NT2/D1 (cell line): ENCODE results near the gene RGS16.

Experiments used
- DNase-seq: peaks from one replicate; pipeline ENCODE4 v3.0.0-alpha.2; 2011; ENCODE audit warnings: low read depth, low spot score
- H3K27me3 ChIP-seq: 2 replicates; pipeline ENCODE4 v1.6.0; 2011; ENCODE audit warnings: mild to moderate bottlenecking; ENCODE audit not compliant: insufficient read length, insufficient read depth
- H3K36me3 ChIP-seq: 2 replicates; pipeline ENCODE4 v1.6.1; 2011; ENCODE audit warnings: mild to moderate bottlenecking, low read length, mixed read lengths; ENCODE audit not compliant: insufficient read depth, insufficient read length
- H3K4me1 ChIP-seq: 2 replicates; pipeline ENCODE4 v1.5.1; 2011; ENCODE audit not compliant: insufficient read depth, insufficient read length
- H3K4me3 ChIP-seq: 2 replicates; pipeline ENCODE4 v1.5.1; 2011; ENCODE audit warnings: low read depth; ENCODE audit not compliant: insufficient read length
- H3K9ac ChIP-seq: 2 replicates; pipeline ENCODE4 v1.6.0; 2011; ENCODE audit warnings: low read depth; ENCODE audit not compliant: insufficient read length
- H3K9me3 ChIP-seq: 2 replicates; pipeline ENCODE4 v1.5.1; 2011; ENCODE audit warnings: mild to moderate bottlenecking, low read length; ENCODE audit not compliant: insufficient read depth
- SUZ12 ChIP-seq: IDR thresholded peaks from 2 replicates; pipeline ENCODE4 v1.6.1; 2011; ENCODE audit not compliant: insufficient read length, insufficient read depth; ENCODE audit errors: extremely low read depth
- YY1 ChIP-seq: IDR thresholded peaks from 2 replicates; pipeline ENCODE4 v1.6.1; 2011; ENCODE audit not compliant: insufficient read length, insufficient read depth
- ZNF274 ChIP-seq: IDR thresholded peaks from 2 replicates; pipeline ENCODE4 v1.6.1; 2011; ENCODE audit warnings: mild to moderate bottlenecking, low read depth, low read length

The RGS16 gene

GRCh38 chr1:182561456-182561855 is 42.7 kb downstream of the RGS16 start:
- H3K27me3 ChIP-seq: no peaks in the 10 kb centered on the region
- no peaks in the 10 kb centered on the region for H3K9me3 ChIP-seq
- no peak overlapping the region for H3K9ac ChIP-seq
- no peak for DNase-seq
- no peak for TF ChIP-seq YY1
- no peak for TF ChIP-seq SUZ12
- TF ChIP-seq ZNF274: no peak
- H3K4me1 ChIP-seq: no peaks in the 10 kb centered on the region
- no peaks in the 10 kb centered on the region for H3K36me3 ChIP-seq
- H3K4me3 ChIP-seq: no peak overlapping the region

DNA sequence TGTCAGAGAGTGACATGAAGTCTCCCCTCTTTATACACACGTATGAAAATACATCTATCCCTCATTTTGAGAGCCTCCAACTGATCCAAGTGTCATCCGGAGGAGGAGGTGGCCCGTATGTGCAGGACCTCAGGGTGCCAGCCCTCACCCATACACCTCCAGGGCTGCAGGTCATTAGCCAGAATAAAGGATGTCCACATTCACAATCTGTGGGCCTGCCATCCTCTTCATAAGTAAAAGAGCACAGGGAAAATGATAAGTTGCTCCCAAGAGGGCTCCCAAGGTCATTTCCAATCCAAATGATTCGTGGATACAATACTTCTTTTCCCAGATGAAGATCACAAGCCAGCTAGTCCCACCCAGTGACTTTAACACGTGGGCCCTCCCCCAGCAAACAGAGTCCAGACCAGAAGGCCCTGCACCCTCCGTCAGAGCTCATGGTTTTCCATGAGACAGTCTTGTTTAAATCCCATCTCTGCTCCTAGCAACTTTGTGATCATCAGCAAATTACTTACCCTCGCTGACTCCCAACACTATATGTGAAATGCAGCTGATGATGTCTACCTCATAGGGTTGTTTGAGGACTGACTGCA is 43.7 kb downstream of the RGS16 start:
- DNase-seq: no peak
- Histone ChIP-seq H3K4me1 (no peaks in the 10 kb centered on the region), H3K36me3 (no peaks in the 10 kb centered on the region), H3K4me3 (no peak overlapping the region), H3K9ac (no peak overlapping the region), H3K27me3 (no peaks in the 10 kb centered on the region), H3K9me3 (no peaks in the 10 kb centered on the region)
- no peak for TF ChIP-seq SUZ12
- no peak for TF ChIP-seq ZNF274
- no peak for TF ChIP-seq YY1

- Histone ChIP-seq H3K9me3 (no peaks in the 10 kb centered on the region; the same call in 1 of the 2 replicates), H3K27me3 (no peaks in the 10 kb centered on the region), H3K4me3 (no peak overlapping the region), H3K4me1 (no peaks in the 10 kb centered on the region), H3K36me3 (no peaks in the 10 kb centered on the region), H3K9ac (no peak overlapping the region)
- DNase-seq: no peak
- TF ChIP-seq YY1: no peak
- TF ChIP-seq SUZ12: no peak
- no peak for TF ChIP-seq ZNF274
These were observed 47.9 kb downstream of the RGS16 start for GRCh38 chr1:182556279-182556678.

DNA sequence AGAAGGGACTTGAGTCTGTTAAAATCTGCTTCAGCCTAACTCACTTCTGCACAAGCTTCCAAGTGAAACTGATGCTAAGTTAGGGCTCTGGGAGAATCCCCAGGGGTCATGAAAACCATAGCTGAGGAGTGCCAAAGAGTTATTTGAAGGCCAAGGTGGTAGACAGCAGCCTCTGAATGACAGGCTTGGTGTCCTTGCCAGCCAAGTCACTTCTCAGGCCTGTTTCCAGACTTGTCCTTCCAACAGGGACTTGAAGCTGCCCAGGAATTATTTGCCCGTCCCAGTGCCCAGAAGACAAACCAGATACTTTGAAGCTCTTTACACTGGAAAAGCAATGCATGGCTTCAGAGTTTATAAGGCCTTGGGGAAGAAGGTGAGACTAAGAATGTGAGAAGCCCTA is 48.7 kb downstream of the RGS16 start:
- H3K9ac ChIP-seq: no peak overlapping the region
- DNase-seq: no peak
- TF ChIP-seq ZNF274 (no peak), YY1 (no peak), SUZ12 (no peak)
- H3K27me3 ChIP-seq: no peaks in the 10 kb centered on the region
- H3K4me1 ChIP-seq: no peaks in the 10 kb centered on the region
- no peaks in the 10 kb centered on the region; the same call in 1 of the 2 replicates for H3K9me3 ChIP-seq
- no peaks in the 10 kb centered on the region for H3K36me3 ChIP-seq
- H3K4me3 ChIP-seq: no peak overlapping the region

- Histone ChIP-seq H3K4me1 (no peaks in the 10 kb centered on the region), H3K36me3 (no peaks in the 10 kb centered on the region), H3K9ac (no peak overlapping the region), H3K27me3 (no peaks in the 10 kb centered on the region), H3K9me3 (no peaks in the 10 kb centered on the region; the same call in 1 of the 2 replicates), H3K4me3 (no peak overlapping the region)
- TF ChIP-seq SUZ12 (no peak), YY1 (no peak), ZNF274 (no peak)
- no peak for DNase-seq
These were observed 51.7 kb downstream of the RGS16 start for GRCh38 chr1:182552527-182552926.

- Histone ChIP-seq H3K9me3 (no peaks in the 10 kb centered on the region; the same call in 1 of the 2 replicates), H3K27me3 (no peaks in the 10 kb centered on the region), H3K9ac (no peak overlapping the region), H3K36me3 (no peaks in the 10 kb centered on the region), H3K4me3 (no peak overlapping the region), H3K4me1 (no peaks in the 10 kb centered on the region)
- TF ChIP-seq ZNF274 (no peak), SUZ12 (no peak), YY1 (no peak)
- no peak for DNase-seq
These were observed 54.4 kb downstream of the RGS16 start for GRCh38 chr1:182549811-182550210.

- H3K9me3 ChIP-seq: no peaks in the 10 kb centered on the region; the same call in 1 of the 2 replicates
- H3K9ac ChIP-seq: no peak overlapping the region
- DNase-seq: no peak
- TF ChIP-seq SUZ12 (no peak), ZNF274 (no peak), YY1 (no peak)
- H3K27me3 ChIP-seq: no peaks in the 10 kb centered on the region
- H3K4me3 ChIP-seq: no peak overlapping the region
- H3K4me1 ChIP-seq: no peaks in the 10 kb centered on the region
- no peaks in the 10 kb centered on the region for H3K36me3 ChIP-seq
These were observed 54.8 kb downstream of the RGS16 start for GRCh38 chr1:182549346-182549745.
